Mucosa of gallbladder (tissue), 1 donor: ENCODE results near the gene U2SURP. TPM values are rescaled to one million over a fixed set of nuclear protein-coding genes. Genes with fewer than 3 reads are reported as not detected.
A peak's percentile ranks its signal among the peaks of the same experiment; 100 is the strongest.
"Not testable (repeated sequence)": the region's sequence is repeated elsewhere in the genome, so short reads cannot be mapped to it uniquely, and the experiment has no call there.

Source experiments
- DNase-seq: peaks from one replicate; pipeline ENCODE4 v3.0.0-alpha.2; 2020; ENCODE audit warnings: low spot score
- total RNA-seq: library from RNA; stranded (reverse); gene quantifications from one replicate; pipeline ENCODE4 v1.2.1, GENCODE V29; 2021
- donor health status: DM: no; HTN: no; CAD: no.

U2SURP gene
- total RNA-seq, 1 donor from 2014 or later: 58.7 TPM

DNA sequence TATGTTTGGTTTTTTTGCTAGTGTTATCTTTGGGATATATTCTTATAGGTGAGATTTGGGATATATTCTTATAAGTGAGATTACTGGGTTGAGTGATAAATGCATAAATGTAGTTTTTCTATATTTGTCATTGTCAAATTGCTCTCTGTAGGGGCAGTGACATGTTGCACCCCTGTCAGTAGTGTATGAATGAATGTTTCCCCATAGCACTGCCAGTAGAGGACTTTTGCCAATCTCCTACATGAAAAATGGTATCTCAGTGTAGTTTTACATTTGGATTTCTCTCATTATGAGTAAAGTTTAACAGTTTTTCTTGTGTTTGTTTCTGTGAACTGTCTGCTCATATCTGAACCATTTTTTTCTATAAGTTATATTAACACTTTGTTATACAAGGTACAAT is 13.6 kb downstream of the U2SURP start:
- no peak for DNase-seq

DNA sequence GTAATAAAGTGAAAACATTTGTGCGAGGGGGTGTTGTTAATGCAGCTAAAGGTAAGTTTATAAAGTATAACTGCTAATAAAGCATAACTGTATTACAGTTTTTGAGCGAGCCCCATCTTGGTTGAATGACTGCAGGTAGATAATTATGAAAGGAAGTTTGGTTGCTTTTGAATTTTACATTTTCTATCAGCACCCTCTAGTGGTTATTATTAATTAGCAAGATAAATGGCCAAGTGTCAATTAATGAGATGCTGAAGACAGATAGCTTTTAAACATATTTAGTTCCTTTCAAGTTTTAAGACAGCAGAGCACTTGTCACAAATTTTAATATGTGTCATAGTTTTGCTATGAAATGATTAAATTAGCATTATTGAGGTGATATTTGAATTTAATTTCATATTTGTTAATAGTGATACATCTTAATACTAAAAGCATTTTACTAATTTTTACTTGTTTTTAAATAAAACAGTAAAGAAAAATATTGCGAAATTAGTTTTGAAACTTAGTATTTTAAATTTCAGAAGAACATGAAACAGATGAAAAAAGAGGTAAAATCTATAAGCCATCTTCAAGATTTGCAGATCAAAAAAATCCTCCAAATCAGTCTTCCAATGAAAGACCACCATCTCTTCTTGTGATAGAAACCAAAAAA is 15.1 kb downstream of the U2SURP start:
- no peak for DNase-seq

DNA sequence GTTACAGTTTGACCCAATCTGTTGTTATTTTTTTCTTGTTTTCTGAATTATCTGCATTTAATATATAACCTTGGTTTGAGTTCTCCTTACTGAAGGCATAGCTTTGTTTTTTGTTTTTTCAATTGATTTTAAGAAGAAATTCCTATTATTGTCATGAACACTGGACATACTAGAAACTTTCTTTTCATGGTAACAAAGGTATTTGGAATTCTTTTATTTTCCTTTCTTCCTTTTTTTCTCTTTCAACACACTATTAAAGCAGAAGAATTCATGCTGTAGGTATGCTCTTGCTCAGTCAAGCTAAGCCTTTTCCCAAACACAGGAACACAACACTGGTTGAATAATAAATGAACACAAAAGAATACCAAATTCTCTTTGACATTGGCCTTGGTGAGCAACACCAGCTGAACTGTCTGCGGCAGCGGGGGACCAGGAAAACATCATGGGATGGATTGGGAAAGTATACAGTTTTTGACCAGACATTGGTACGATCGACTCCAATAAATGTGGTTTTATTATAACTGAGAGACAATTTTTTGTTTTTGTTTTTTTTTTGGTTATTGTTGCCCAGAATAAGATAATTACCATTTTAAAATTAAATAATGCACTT is 23.1 kb downstream of the U2SURP start:
- DNase-seq: no peak

DNA sequence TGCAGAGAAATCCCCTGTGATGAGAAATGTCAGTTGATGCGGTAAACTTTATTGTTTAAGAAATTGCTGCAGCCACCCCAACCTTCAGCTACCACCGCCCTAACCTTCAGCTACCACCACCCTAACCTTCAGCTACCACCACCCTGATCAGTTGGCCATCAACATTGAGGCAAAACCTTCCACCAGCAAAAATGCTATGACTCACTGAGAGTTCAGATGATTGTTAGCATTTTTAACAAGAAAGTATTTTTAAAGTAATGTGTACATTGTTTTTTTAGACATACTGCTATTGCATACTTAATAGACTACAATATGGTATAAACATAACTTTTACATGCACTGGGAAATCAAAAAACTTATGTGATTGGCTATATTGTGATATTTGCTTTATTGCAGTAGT is 30.0 kb downstream of the U2SURP start:
- no peak for DNase-seq

DNA sequence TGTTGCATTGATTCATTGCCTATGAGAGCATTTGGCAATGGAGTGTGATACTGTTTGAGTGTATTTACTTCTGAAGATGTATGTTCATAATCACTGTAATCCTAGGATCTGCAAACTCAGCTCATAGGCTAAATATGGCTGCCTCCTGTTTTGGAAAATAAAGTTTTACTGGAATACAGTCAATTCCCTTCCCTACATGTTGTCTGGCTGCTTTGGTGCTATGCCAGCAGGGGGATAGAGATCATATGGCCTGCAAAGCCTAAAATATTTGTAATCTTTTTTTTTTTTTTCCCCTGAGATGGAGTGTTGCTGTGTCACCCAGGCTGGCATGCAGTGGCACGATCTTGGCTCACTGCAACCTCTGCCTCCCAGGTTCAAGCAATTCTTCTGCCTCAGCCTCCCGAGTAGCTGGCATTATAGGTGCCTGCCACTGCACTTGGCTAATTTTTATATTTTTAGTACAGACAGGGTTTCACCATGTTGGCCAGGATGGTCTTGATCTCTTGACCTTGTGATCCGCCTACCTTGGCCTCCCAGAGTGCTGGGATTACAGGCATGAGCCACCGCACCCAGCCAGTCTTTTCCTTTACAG is 30.5 kb downstream of the U2SURP start:
- not testable (repeated sequence) for DNase-seq

DNA sequence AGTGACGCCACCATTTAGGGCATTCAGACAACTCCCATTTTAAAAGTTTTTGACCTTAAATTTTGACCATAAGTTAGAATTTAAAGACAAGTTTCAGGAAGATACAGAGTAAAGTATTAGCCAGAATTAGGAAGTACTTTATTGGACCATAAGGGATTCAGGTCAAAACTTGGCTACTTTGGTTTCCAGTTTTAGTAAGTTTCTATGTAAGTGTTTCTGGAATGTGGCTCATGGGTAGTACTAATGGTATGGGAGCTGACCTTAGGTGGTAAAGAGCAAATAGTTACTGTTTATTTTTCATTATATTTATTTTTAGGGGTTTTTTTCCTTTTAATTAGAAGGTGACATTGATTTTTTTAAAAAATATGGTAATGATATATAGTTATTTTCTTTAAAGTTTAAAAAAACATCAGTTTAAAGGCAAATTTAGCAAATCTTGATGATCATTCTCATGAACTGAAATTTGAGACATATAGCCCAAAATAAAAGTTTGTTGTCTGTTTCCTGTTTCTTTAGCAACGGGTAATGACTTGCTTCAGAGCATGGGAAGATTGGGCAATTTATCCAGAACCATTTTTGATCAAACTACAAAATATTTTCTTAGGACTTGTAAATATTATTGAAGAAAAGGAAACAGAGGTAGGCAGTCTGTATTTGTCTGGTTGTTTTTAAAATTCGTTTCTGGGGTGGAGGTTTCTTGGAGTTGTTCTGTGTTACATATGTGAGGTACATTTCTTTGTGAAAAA is 34.3 kb downstream of the U2SURP start:
- no peak for DNase-seq

DNA sequence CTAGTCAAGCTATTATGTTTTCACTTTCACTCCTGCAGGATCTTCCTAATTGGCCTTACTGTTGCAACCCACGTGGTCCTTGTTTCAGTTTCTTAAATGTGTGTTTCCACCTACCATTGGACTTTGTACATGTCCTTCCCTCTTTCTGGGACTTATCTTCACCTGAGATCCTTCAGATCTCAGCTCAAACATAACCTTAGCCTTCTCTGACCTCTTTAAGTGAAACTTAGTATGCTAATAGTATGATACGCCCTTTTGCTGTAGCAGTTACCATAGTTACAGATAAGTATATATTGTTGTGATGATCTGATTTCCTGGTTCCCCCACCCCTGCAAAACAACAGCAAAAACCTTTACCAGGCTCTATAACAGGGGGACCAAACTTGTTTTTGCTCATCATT is 35.2 kb downstream of the U2SURP start:
- DNase-seq: peak; percentile 30

DNA sequence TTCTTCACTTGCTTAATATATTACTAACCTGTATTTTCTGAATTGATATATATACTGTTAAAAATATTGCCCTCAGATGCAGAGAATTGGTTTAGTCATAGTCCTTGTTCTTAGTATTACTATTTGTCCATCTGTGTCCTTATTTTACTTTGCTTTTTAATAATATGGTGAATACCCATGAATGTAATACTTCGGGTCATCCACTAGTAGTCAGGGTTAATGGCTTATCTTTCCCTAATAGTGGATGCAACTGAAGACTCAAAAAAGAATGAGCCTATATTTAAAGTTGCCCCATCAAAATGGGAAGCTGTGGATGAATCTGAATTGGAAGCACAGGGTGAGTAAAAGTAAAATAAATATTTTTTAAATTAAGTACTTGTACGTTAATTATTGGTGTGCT is 36.5 kb downstream of the U2SURP start:
- no peak for DNase-seq

DNA sequence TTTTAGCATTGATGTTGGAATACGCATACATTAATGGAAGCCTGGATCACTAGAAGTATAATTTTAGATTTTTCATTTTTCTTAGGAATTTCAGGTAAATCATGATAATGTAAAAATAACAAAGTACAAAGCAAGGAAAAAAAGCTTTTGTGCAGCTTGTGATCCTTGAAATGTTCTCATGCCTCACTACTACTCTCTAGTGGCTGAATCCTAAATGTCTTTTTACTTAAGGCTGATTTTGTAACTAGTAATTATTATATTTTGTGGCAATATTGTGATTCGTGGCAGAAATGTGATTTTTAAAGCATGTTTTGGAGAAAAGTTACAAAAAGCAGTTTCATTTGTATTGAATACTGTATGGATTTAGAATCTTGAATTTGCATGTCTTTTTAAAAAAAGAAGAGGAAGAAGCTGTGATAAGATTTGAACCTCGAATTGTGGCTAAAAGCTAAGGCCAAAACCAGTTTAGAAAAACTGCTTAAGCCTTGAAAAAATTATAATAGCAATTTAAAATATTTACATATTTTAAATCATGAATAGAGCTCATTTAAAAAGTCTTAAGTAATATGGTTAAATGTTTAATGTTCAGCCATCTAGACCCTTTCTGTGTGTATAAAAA is 39.0 kb downstream of the U2SURP start:
- DNase-seq: no peak

DNA sequence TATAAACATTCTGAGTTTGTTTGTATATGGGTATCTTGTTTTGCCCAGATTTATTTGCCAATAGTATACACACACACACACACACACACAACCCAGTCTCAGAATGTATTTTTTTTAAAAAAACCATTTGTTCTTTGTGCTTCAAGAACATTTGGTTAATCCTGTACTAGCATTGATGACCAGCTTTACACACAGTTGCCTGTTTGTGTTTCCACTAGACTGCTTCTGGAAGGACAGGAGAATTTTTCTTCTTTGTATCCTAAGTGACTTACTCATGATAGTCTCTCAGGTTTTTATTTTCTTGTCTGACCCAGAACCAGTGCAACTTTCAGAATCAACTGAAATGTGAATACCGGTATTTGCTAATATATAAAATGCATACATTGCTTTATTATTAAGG is 40.5 kb downstream of the U2SURP start:
- DNase-seq: no peak

DNA sequence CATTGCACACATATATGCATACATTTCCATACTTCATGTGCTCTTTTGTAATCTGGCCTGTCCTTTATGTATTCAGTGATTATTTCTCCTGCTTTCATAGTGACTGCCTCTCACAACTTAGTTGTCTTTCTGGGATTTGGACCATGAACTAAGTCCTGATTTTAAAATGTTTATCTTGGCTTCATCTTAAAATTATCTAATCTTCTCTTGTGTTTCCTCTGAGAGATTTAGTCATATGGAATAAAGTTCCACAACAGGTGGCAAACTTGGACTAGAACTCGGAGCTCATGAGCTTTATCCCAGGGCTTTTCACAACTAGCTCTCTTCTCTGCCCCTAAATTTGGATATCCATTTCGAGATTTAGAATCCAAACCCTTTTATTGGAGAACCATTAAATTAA is 44.3 kb downstream of the U2SURP start:
- no peak for DNase-seq

DNA sequence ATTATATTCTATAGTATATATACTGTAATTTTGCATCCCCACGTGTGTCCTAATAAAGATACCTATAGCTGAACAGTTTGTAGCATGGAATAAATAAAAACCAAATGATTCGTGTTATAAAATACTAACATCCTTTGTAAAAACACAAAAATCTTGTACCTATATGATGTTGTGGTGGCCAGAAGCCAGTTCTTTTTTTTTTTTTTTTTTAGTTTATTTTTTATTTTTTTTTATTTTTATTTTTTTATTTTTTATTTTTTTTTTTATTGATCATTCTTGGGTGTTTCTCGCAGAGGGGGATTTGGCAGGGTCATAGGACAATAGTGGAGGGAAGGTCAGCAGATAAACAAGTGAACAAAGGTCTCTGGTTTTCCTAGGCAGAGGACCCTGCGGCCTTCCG is 44.7 kb downstream of the U2SURP start:
- not testable (repeated sequence) for DNase-seq

DNA sequence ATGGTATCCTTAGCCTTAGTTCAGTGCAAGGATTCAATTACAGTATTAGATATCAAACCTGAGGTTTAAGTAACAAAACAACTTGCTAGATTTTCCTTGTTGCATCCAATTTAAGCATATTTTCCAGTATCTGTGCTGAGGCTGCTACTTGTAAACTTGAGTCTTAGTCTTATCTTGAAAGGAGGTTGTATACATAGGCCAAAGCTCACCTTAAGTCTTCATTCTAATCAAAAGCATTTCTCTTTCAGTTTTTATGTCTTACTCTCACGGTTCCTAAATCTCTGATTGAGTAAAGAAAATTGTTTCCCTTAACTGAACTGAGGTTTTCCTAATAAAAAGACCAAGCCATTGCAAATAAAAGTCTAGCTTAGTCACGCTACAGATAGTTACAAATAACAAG is 52.6 kb downstream of the U2SURP start:
- DNase-seq: no peak

DNA sequence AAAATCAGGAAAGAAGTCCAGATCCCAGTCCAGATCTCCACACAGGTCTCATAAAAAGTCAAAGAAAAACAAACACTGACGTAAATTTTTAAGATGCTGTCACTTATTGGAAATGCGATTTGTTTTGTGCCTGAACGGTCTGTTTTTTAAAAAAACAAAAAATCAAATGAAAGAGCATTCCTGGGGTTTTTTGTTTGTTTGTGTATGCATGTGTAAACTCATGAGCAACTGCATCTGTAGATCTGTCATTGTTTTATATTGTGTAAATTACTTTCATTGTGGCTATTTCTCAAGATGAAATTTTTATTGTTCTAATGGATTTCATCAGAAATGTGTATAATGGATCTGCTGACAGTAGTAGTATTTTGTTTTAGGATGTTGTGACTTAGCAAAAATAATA is 55.0 kb downstream of the U2SURP start:
- DNase-seq: no peak

DNA sequence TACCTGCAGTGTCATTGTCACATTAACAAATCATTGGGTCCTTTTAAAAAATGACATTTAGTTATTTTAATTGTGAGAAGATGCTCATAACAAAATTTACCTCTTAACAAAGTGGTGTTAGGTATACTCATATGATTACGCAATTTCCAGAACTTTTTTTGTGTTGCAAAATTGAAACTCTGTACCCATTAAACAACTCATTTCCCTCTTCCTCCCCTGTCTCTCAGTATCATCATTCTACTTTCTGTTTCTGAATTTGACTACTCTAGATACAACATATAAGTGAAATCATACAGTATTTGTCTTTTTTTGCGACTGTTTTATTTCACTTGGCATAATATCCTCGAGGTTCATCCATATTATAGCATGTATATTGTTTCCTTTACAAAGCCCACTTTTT is 59.5 kb downstream of the U2SURP start:
- DNase-seq: no peak

DNA sequence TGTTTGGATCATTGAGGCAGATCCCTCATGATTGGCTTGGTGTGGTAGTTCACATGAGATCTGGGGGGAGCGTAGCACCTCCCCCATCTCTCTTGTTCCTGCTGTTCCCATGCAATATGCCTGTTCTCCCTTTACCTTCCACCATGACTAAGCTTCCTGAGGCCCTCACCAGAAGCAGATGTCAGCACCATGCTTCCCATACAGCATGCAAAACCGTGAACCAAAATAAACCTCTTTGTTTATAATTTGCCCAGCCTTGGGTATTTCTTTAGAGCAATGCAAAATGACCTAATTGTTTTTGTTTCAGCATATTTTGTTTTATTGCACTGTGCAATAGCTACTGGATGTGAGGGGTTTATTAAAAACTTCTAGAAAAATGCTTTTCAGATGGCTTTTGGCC is 61.6 kb downstream of the U2SURP start:
- no peak for DNase-seq

DNA sequence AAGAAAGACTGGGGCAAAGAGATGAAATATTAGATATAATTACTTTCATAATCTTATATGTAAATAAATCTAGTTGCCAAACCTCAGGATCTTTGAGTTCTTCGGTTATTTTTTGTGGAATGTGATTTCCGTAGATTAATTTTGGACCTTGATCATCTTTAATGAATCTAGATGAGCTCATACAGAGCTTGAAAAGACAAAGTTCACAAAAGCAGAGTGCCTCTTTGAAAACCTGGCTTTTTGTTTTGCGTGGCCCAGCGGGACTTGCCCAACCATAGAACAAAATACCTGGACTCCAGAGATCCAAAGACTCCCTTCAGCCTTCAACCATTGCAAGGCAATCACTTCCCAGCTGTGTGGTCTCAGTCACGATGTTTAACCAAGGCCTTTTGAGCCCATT is 63.4 kb downstream of the U2SURP start:
- no peak for DNase-seq

DNA sequence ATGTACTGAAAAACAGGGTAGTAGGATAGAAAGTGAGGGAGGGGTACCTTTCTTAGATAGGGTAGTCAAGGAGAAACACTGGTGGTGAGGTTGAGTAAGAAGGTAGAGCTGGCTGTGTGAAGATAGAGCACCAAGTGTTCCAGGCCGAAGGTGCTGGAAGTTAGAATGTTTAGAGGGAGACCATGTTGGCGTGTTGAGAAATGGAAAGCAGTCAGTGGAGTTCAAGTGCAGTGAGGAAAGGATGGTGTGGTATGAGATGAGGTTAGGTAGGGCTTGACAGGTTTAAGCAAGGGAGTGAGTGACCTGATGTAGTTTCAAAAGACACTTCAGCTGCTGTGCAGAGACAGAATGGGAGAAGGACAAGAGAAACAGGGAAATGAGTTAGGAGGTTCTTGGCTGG is 64.0 kb downstream of the U2SURP start:
- no peak for DNase-seq

DNA sequence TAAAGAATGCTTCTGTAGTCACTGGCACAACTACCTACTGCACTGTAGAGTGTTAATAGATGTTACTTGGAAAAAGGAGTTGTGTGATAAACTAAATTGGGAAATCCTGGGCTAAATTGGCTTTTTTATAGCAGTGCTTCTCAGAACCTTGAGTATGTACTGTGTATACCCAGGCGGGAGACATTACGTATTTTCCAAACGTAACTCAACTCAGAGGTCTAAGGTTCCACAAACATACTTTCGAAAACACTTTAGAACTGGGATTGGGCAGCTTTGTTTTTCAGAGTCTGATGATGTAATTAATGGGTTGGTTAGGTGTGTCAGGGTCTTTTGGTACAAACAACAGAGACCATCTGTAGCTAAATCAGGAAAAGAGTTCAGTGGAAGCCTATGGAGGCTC is 64.7 kb downstream of the U2SURP start:
- no peak for DNase-seq

DNA sequence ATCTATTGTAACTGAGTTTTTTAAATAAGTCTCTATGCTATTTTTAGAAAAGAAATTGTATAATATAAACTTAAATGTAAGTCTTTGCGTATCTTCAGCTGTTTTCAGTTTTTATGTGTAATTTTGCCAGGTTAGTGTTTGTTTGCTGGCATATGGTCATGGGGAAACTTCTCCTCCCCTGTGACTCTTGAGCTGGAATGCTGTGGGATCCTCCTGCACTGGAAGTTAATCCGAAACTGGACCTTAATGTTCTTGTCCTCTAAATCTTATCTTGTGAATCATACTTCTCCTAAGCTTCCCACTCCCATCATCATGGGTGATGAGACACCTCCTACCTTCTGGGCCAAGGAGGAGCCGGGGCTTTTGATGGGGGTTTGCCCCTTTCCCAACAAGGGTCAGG is 65.8 kb downstream of the U2SURP start:
- no peak for DNase-seq

DNA sequence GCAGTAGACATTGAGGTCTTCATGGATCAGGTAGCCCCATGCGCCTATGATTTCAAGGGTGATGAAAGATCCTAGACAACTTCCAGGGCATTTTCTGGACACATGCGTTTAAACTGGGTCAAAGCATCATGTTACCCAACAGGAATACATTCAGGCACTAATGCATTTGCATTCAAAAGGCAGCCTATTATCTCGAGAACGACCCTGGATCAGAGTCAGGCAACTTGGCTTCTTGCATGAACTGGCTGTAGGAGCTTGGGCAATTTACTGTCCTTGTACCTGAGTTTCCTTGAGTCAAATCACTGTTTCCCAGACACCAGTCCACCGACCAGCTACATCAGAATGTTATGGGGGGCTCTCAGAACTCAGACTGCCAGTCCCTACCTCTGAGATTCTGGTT is 66.7 kb downstream of the U2SURP start:
- no peak for DNase-seq

DNA sequence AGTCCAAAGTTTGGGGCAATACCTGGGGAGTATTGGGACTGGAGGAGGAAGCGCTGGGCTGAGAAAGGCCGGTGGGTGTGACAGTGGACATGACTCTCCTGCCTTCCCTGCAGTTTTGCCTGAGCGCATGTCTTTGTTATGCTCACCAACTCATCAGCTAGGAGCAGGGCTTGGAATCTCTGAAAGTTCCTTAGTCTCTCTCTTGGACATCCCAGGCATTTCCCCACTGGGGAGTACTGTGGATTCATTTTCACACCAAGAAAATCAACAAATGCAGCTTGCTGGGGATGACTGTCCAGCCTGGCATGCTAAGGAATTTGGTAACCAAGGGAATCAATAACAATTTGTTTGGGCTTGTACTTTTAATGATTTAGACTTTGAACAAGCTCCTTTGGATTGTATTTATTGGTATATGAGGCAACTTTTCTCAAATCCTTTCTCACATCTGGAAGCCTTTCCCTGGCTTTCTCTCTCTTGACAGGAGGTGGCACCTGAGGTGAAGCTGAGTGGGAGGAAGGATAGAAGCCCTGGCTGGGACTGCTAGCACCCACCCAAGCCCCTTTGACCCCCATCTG is 69.7 kb downstream of the U2SURP start:
- DNase-seq: no peak
